CD14-positive monocyte (primary cell): Measurements from ENCODE around the gene GSE1. TPM values are rescaled to one million over a fixed set of nuclear protein-coding genes. Genes with fewer than 3 reads are reported as not detected.

Experiments used
- DNase-seq, 3 donors: peaks; one replicate each; pipeline ENCODE4 v3.0.0-alpha.2; 2011 to 2022
- H2AFZ ChIP-seq: 2 replicates; pipeline ENCODE4 v1.6.0; 2012; ENCODE audit warnings: mild to moderate bottlenecking, low read depth, low read length, inconsistent platforms; ENCODE audit not compliant: insufficient read depth, poor library complexity, severe bottlenecking
- H3K27ac ChIP-seq, 2 donors: 1 replicate in 1 of 2; 2 replicates in 1 of 2; pipeline ENCODE4 v1.5.1; 2012 to 2013; ENCODE audit warnings: low read length in 2 of 2, control low read depth in 1 of 2, inconsistent platforms in 1 of 2, low read depth in 1 of 2, mild to moderate bottlenecking in 1 of 2
- H3K27me3 ChIP-seq, 2 donors: one replicate each; pipeline versions ENCODE4 v1.6.0 to v1.6.1; 2011 to 2013; ENCODE audit warnings: low read length in 2 of 2; ENCODE audit not compliant: control insufficient read depth in 2 of 2, insufficient read depth in 2 of 2
- H3K36me3 ChIP-seq, 2 donors: replicated peaks in 1 of 2; 1 replicate in 1 of 2; 2 replicates in 1 of 2; pipeline versions ENCODE4 v1.5.1 to v1.6.1; 2012 to 2013; ENCODE audit warnings: low read length in 2 of 2, control low read depth in 1 of 2, inconsistent platforms in 1 of 2, mild to moderate bottlenecking in 1 of 2; ENCODE audit not compliant: insufficient read depth in 2 of 2, control insufficient read depth in 1 of 2
- H3K4me1 ChIP-seq, 2 donors: 1 replicate in 1 of 2; 2 replicates in 1 of 2; pipeline versions ENCODE4 v1.5.1 to v1.6.1; 2012 to 2013; ENCODE audit warnings: low read length in 2 of 2, control low read depth in 1 of 2, inconsistent platforms in 1 of 2, mild to moderate bottlenecking in 1 of 2, moderate library complexity in 1 of 2; ENCODE audit not compliant: insufficient read depth in 2 of 2, control insufficient read depth in 1 of 2
- H3K4me2 ChIP-seq: replicated peaks from 2 replicates; pipeline ENCODE3; 2012; ENCODE audit warnings: low read length, moderate library complexity, mild to moderate bottlenecking; ENCODE audit not compliant: poor library complexity, severe bottlenecking; ENCODE audit errors: extremely low read depth
- H3K4me3 ChIP-seq, 3 experiments: fragments of 200-600 bp in 1 of 3; sonication (generic) in 1 of 3; replicated peaks in 1 of 3; 1 replicate in 2 of 3; 2 replicates in 1 of 3; pipeline ENCODE4 v1.5.1; 2011 to 2013; ENCODE audit warnings: low read length in 3 of 3, mild to moderate bottlenecking in 3 of 3, control low read depth in 2 of 3, low read depth in 2 of 3, inconsistent platforms in 1 of 3, moderate library complexity in 1 of 3
- H3K79me2 ChIP-seq: 2 replicates; pipeline ENCODE4 v1.6.0; 2012; ENCODE audit warnings: mild to moderate bottlenecking, control low read depth, inconsistent platforms, low read length, moderate library complexity; ENCODE audit not compliant: insufficient read depth
- H3K9ac ChIP-seq: 2 replicates; pipeline ENCODE4 v1.6.0; 2017; ENCODE audit warnings: low read length, mild to moderate bottlenecking; ENCODE audit not compliant: insufficient read depth, poor library complexity, severe bottlenecking
- H3K9me3 ChIP-seq, 2 donors: replicated peaks in 1 of 2; 1 replicate in 1 of 2; 2 replicates in 1 of 2; pipeline versions ENCODE4 v1.5.1 to v1.6.1; 2012 to 2013; ENCODE audit warnings: low read length in 2 of 2, control low read depth in 1 of 2; ENCODE audit not compliant: control insufficient read depth in 1 of 2, insufficient read depth in 1 of 2
- H4K20me1 ChIP-seq: 2 replicates; pipeline ENCODE4 v1.6.0; 2012; ENCODE audit warnings: mild to moderate bottlenecking, low read length, control low read depth, moderate library complexity; ENCODE audit not compliant: insufficient read depth
- H3K27ac Mint-ChIP-seq, 7 donors: one replicate each; pipeline ENCODE4 v1.8.0; 2020; ENCODE audit warnings: mild to moderate bottlenecking in 7 of 7, mixed read lengths in 7 of 7, moderate library complexity in 6 of 7, inconsistent platforms in 2 of 7
- H3K27me3 Mint-ChIP-seq, 3 donors: one replicate each; pipeline ENCODE4 v1.8.0; 2021 to 2022; ENCODE audit warnings: low read depth in 3 of 3, mild to moderate bottlenecking in 3 of 3, mixed read lengths in 3 of 3, moderate library complexity in 3 of 3, inconsistent platforms in 1 of 3
- H3K36me3 Mint-ChIP-seq, 2 donors: one replicate each; pipeline ENCODE4 v1.8.0; 2020; ENCODE audit warnings: mixed read lengths in 2 of 2, inconsistent platforms in 1 of 2, mild to moderate bottlenecking in 1 of 2
- H3K4me1 Mint-ChIP-seq: one replicate; pipeline ENCODE4 v1.8.0; 2020; ENCODE audit warnings: mild to moderate bottlenecking, mixed read lengths
- H3K4me3 Mint-ChIP-seq, 2 donors: one replicate each; pipeline ENCODE4 v1.8.0; 2020; ENCODE audit warnings: mild to moderate bottlenecking in 2 of 2, mixed read lengths in 2 of 2, moderate library complexity in 1 of 2
- H3K9me3 Mint-ChIP-seq, 7 donors: one replicate each; pipeline ENCODE4 v1.8.0; 2020 to 2022; ENCODE audit warnings: mixed read lengths in 7 of 7, mild to moderate bottlenecking in 6 of 7, moderate library complexity in 6 of 7, inconsistent platforms in 2 of 7
- WGBS: methylation state at CpG from one replicate; pipeline ENCODE4 v1.1.5; 2013; ENCODE audit warnings: missing lambda C conversion rate; ENCODE audit not compliant: insufficient coverage; 5-methylcytosine and 5-hydroxymethylcytosine counted together
- intact Hi-C, 2 donors: fragments of 100-400 bp; cut with micrococcal nuclease; formaldehyde crosslinking; loops; one replicate each; pipeline versions ENCODE4 v1.15.0 to v1.15.1; 2023
- polyA plus RNA-seq, 3 donors: library from polyadenylated mRNA; depleted of rRNA in 1 of 3; unstranded in 2 of 3; stranded (reverse) in 1 of 3; fragments of 300-500 nt in 2 of 3; fragments of >200 nt in 1 of 3; fragmentation: Illumina TruSeq in 2 of 3; gene quantifications; 1 replicate in 2 of 3; 2 replicates in 1 of 3; pipeline ENCODE4 v1.2.3, GENCODE V29; 2012 to 2021
- TF ChIP-seq, protein P1 (sequence below): fragments of 200-600 bp; IDR thresholded peaks from one replicate; pipeline ENCODE4 v1.8.0; 2022; ENCODE audit warnings: antibody characterized with exemption, mild to moderate bottlenecking

Gene GSE1
- polyA plus RNA-seq, 3 donors: 0.67 to 38.9 (median 0.86) TPM

DNA sequence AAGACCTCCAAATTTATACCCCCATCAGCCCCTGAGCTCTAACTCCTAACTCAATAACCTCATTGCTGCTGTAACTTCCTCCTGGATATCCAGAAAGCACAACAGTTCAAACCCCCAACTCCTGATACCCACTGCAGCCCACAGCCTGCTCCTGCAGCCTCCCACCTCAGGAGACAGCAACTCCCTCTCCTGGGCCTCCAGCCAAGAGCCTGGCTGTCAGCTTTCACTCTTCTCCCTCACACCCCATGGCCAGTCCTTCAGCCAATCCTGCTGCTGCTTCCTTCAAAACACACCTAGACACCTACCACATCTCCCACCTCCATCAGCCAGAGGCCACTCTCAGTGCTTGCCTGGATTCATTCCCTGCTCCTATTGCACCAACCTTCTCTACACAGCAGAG lies 70.2 kb downstream of the GSE1 start:
- Histone ChIP-seq H3K4me1 (peaks cover 8 to 13% of the 10 kb centered on the region in 2 donors), H2AFZ (no peak overlapping the region), H3K27me3 (no peaks in the 10 kb centered on the region), H3K4me2 (no peak overlapping the region), H3K4me3 (no peak overlapping the region), H3K79me2 (peaks cover 26% of the 10 kb centered on the region), H3K9ac (no peak overlapping the region), H3K9me3 (no peaks in the 10 kb centered on the region), H4K20me1 (no peaks in the 10 kb centered on the region), H3K27ac (no peak overlapping the region), H3K36me3 (peaks cover 3 to 22% of the 10 kb centered on the region in 2 donors)
- H3K36me3 Mint-ChIP-seq: peaks cover 12 to 46% of the 10 kb centered on the region in 2 donors
- no peak for DNase-seq
- H3K27me3 Mint-ChIP-seq: peaks cover 0 to 3% (median 0%) of the 10 kb centered on the region in 3 donors
- no peak overlapping the region for H3K4me3 Mint-ChIP-seq
- intact Hi-C loops: no loop called here
- no peak overlapping the region for H3K27ac Mint-ChIP-seq
- TF ChIP-seq, protein P1, sequence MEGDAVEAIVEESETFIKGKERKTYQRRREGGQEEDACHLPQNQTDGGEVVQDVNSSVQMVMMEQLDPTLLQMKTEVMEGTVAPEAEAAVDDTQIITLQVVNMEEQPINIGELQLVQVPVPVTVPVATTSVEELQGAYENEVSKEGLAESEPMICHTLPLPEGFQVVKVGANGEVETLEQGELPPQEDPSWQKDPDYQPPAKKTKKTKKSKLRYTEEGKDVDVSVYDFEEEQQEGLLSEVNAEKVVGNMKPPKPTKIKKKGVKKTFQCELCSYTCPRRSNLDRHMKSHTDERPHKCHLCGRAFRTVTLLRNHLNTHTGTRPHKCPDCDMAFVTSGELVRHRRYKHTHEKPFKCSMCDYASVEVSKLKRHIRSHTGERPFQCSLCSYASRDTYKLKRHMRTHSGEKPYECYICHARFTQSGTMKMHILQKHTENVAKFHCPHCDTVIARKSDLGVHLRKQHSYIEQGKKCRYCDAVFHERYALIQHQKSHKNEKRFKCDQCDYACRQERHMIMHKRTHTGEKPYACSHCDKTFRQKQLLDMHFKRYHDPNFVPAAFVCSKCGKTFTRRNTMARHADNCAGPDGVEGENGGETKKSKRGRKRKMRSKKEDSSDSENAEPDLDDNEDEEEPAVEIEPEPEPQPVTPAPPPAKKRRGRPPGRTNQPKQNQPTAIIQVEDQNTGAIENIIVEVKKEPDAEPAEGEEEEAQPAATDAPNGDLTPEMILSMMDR: no peak
- peaks cover 18% of the 10 kb centered on the region for H3K4me1 Mint-ChIP-seq
- no peaks in the 10 kb centered on the region for H3K9me3 Mint-ChIP-seq

DNA sequence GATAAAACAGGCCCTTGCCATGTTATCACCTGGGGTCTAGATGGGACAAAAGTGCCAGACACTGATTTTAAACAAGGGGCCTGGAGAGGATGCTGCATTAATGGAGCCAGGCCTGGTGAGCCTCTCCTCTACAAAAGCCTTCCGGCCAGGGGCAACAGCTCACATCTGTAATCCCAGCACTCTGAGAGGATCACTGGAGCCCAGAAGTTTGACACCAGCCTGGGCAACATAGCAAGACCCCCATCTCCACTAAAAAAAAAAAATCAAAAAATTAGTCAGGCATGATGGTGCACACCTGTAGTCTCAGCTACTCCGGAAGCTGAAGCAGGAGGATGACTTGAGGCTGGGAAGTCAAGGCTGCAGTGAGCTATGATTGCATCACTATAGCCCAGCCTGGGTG lies 72.1 kb downstream of the GSE1 start:
- no peak overlapping the region for H3K9ac ChIP-seq
- Mint-ChIP-seq H3K4me1 (peaks cover 23% of the 10 kb centered on the region), H3K36me3 (peaks cover 5 to 33% of the 10 kb centered on the region in 2 donors), H3K27ac (no peak overlapping the region), H3K9me3 (no peaks in the 10 kb centered on the region), H3K4me3 (no peak overlapping the region), H3K27me3 (peaks cover 0 to 6% (median 5%) of the 10 kb centered on the region in 3 donors)
- no peak overlapping the region for H3K4me2 ChIP-seq
- WGBS: 100% methylated on average over 1 of the region's 2 CpGs
- no peak for DNase-seq
- H3K27ac ChIP-seq: no peak overlapping the region
- H3K4me1 ChIP-seq: peaks cover 16 to 22% of the 10 kb centered on the region in 2 donors
- H3K27me3 ChIP-seq: no peaks in the 10 kb centered on the region
- H3K4me3 ChIP-seq: no peak overlapping the region
- H3K79me2 ChIP-seq: peaks cover 28% of the 10 kb centered on the region
- intact Hi-C loops: loop anchor here in 1 of 2 donors (5.0 kb wide), 1 partner anchor 68 kb away; no protein-coding TSS in a partner anchor
- H4K20me1 ChIP-seq: no peaks in the 10 kb centered on the region
- TF ChIP-seq, protein P1: no peak
- H3K36me3 ChIP-seq: peaks cover 0 to 11% of the 10 kb centered on the region in 2 donors
- H2AFZ ChIP-seq: no peak overlapping the region
- H3K9me3 ChIP-seq: no peaks in the 10 kb centered on the region
